Left lung (tissue), 10 donors: ENCODE data around the gene KRTAP4-7. TPM values are rescaled to one million over a fixed set of nuclear protein-coding genes. Genes with fewer than 3 reads are reported as not detected.
A peak's percentile ranks its signal among the peaks of the same experiment; 100 is the strongest.
"Not testable (repeated sequence)": the region's sequence is repeated elsewhere in the genome, so short reads cannot be mapped to it uniquely, and the experiment has no call there.

Experiments used
- ATAC-seq: fragments of 200-7000 bp; cut with Tn5 transposase; one replicate; pipeline ENCODE4 v1.9.1; 2020; ENCODE audit warnings: moderate library complexity
- DNase-seq, 4 donors: peaks; one replicate each; pipeline ENCODE4 v3.0.0-alpha.2; 2013 to 2020
- H3K27ac ChIP-seq, 2 donors: fragments of 200-600 bp; sonication (generic) in 1 of 2; one replicate each; pipeline versions ENCODE4 v1.5.0 to v1.8.0; 2020 to 2021
- H3K27me3 ChIP-seq, 2 donors: fragments of 200-600 bp; sonication (generic) in 1 of 2; one replicate each; pipeline versions ENCODE4 v1.5.0 to v1.8.0; 2020 to 2021
- H3K36me3 ChIP-seq, 2 donors: fragments of 200-600 bp; sonication (generic) in 1 of 2; one replicate each; pipeline versions ENCODE4 v1.5.0 to v1.8.0; 2020 to 2021
- H3K4me1 ChIP-seq, 2 donors: fragments of 200-600 bp; one replicate each; pipeline ENCODE4 v1.8.0; 2021
- H3K4me3 ChIP-seq, 2 donors: fragments of 200-600 bp; sonication (generic) in 1 of 2; one replicate each; pipeline versions ENCODE4 v1.5.0 to v1.8.0; 2020 to 2021; ENCODE audit warnings: mild to moderate bottlenecking in 1 of 2
- H3K9me3 ChIP-seq, 2 donors: fragments of 200-600 bp; sonication (generic) in 1 of 2; one replicate each; pipeline versions ENCODE4 v1.5.0 to v1.8.0; 2020 to 2021
- CTCF ChIP-seq, 2 donors: fragments of 200-600 bp; sonication (generic) in 1 of 2; IDR thresholded peaks; one replicate each; pipeline versions ENCODE4 v1.5.0 to v1.8.0; 2021; ENCODE audit warnings: antibody characterized with exemption in 2 of 2
- intact Hi-C, 2 donors: fragments of 100-400 bp; cut with DNase I; formaldehyde crosslinking; loops; one replicate each; pipeline versions ENCODE4 v1.11.2 to v1.14.2; 2022
- polyA plus RNA-seq, 6 donors: library from polyadenylated mRNA; unstranded; fragments of 120-200 nt; gene quantifications; one replicate each; pipeline ENCODE4 v1.2.1, GENCODE V29; 2013; ENCODE audit not compliant: insufficient read length in 6 of 6
- total RNA-seq, 2 donors: library from RNA; stranded (reverse); fragmentation: NEBNext Ultra II Directional; extraction: Animal tissue kit (Norgen Biotek cat#: 25700); gene quantifications; one replicate each; pipeline ENCODE4 v1.2.1, GENCODE V29; 2021
- donor health status: DM: no; HTN: yes; CAD: no.
- donor health status: DM: no; HTN: no; CAD: no.

KRTAP4-7 gene
- total and polyA plus RNA-seq, 8 donors: not detected

GRCh38 chr17:41057547-41057946, 26.4 kb upstream of the KRTAP4-7 start:
- no peak overlapping the region for H3K27ac ChIP-seq
- H3K27me3 ChIP-seq: peaks cover 0 to 30% of the 10 kb centered on the region in 2 donors
- no peak for DNase-seq
- ATAC-seq: no peak
- H3K4me1 ChIP-seq: no peaks in the 10 kb centered on the region
- no peak overlapping the region for H3K4me3 ChIP-seq
- no peaks in the 10 kb centered on the region for H3K36me3 ChIP-seq
- H3K9me3 ChIP-seq: no peaks in the 10 kb centered on the region
- no peak for TF ChIP-seq CTCF (IDR thresholded peaks at IDR 0.05)
- intact Hi-C loops: no loop called here

GRCh38 chr17:41058741-41059140, 25.2 kb upstream of the KRTAP4-7 start:
- Histone ChIP-seq H3K9me3 (no peaks in the 10 kb centered on the region), H3K4me1 (no peaks in the 10 kb centered on the region), H3K27ac (no peak overlapping the region), H3K36me3 (no peaks in the 10 kb centered on the region), H3K27me3 (peaks cover 0 to 30% of the 10 kb centered on the region in 2 donors), H3K4me3 (no peak overlapping the region)
- intact Hi-C loops: no loop called here
- TF ChIP-seq CTCF (IDR thresholded peaks at IDR 0.05): no peak
- DNase-seq (no peak), ATAC-seq (no peak)

GRCh38 chr17:41059276-41060051, 24.5 kb upstream of the KRTAP4-7 start:
- H3K27ac ChIP-seq, ATAC-seq, DNase-seq, H3K4me1 ChIP-seq, intact Hi-C loops, H3K4me3 ChIP-seq, H3K36me3 ChIP-seq, H3K9me3 ChIP-seq: not testable (repeated sequence)
- peaks cover 0 to 30% of the 10 kb centered on the region in 2 donors for H3K27me3 ChIP-seq

GRCh38 chr17:41060052-41060604, 23.8 kb upstream of the KRTAP4-7 start, which contains the start of gene KRTAP2-3:
Gene KRTAP2-3 (minus strand): TSS chr17:41060114. CDS start chr17:41060050, 64 bp downstream.
- Histone ChIP-seq H3K9me3 (no peaks in the 10 kb centered on the region), H3K4me3 (no peak within 1 kb of the TSS), H3K27me3 (peaks cover 0 to 30% of the 10 kb centered on the region in 2 donors), H3K36me3 (no peaks in the 10 kb centered on the region), H3K27ac (no peak within 1 kb of the TSS), H3K4me1 (no peaks in the 10 kb centered on the region)
- ATAC-seq: peak; percentile 32
- intact Hi-C loops: no loop called here
- TF ChIP-seq CTCF (IDR thresholded peaks at IDR 0.05): no peak
- no peak for DNase-seq

GRCh38 chr17:41061964-41062363, 22.0 kb upstream of the KRTAP4-7 start:
- H3K9me3 ChIP-seq: no peaks in the 10 kb centered on the region
- no peak overlapping the region for H3K4me3 ChIP-seq
- H3K27me3 ChIP-seq: peaks cover 0 to 30% of the 10 kb centered on the region in 2 donors
- intact Hi-C loops: no loop called here
- ATAC-seq (no peak), DNase-seq (no peak)
- H3K36me3 ChIP-seq: no peaks in the 10 kb centered on the region
- no peaks in the 10 kb centered on the region for H3K4me1 ChIP-seq
- TF ChIP-seq CTCF (IDR thresholded peaks at IDR 0.05): no peak
- no peak overlapping the region for H3K27ac ChIP-seq
